Measurements from ENCODE around the gene IMPG2.
"Not testable (repeated sequence)": the region's sequence is repeated elsewhere in the genome, so short reads cannot be mapped to it uniquely, and the experiment has no call there.

IMPG2 gene

GRCh38 chr3:101320475-101320874, at the start of gene IMPG2:
TSS of gene IMPG2 (minus strand) at chr3:101320575. CDS start at chr3:101320372, 203 bp downstream.
- in situ Hi-C loops (cut with MboI; ENCODE audit: low sequenced_read_pairs) = no loop called here

GRCh38 chr3:101362406-101362805, 42.0 kb upstream of the IMPG2 start:
- Histone ChIP-seq H3K4me1 (peaks cover 14% of the 10 kb centered on the region), H3K9me3 (no peaks in the 10 kb centered on the region), H3K27me3 (ENCODE audit: low read depth) (no peaks in the 10 kb centered on the region), H3K36me3 (replicated peaks) (no peaks in the 10 kb centered on the region), H3K4me3 (no peak overlapping the region)
- DNase-seq (ENCODE audit: low spot score in 2 of 2) = peak; percentile 53 to 80
- in situ Hi-C loops (cut with MboI; ENCODE audit: low sequenced_read_pairs) = no loop called here

More at GRCh38 chr3:101320475-101320874, at the start of gene IMPG2:
- DNase-seq (ENCODE audit: low spot score in 2 of 2) = no peak
- no peaks in the 10 kb centered on the region for H3K36me3 ChIP-seq (replicated peaks)
- H3K4me1 ChIP-seq = no peaks in the 10 kb centered on the region
- H3K4me3 ChIP-seq = no peak within 1 kb of the TSS
- no peaks in the 10 kb centered on the region for H3K9me3 ChIP-seq
- H3K27me3 ChIP-seq (ENCODE audit: low read depth) = no peaks in the 10 kb centered on the region

- Histone ChIP-seq H3K36me3 (replicated peaks) (no peaks in the 10 kb centered on the region), H3K27me3 (ENCODE audit: low read depth) (no peaks in the 10 kb centered on the region), H3K4me1 (no peaks in the 10 kb centered on the region), H3K9me3 (no peaks in the 10 kb centered on the region), H3K4me3 (no peak overlapping the region)
- DNase-seq (ENCODE audit: low spot score in 2 of 2) = no peak
- in situ Hi-C loops (cut with MboI; ENCODE audit: low sequenced_read_pairs) = no loop called here
Measured at GRCh38 chr3:101351829-101352228, 31.5 kb upstream of the IMPG2 start.

- no peaks in the 10 kb centered on the region for H3K27me3 ChIP-seq (ENCODE audit: low read depth)
- DNase-seq (ENCODE audit: low spot score in 2 of 2) = no peak
- no peak overlapping the region for H3K4me3 ChIP-seq
- H3K9me3 ChIP-seq = no peaks in the 10 kb centered on the region
- in situ Hi-C loops (cut with MboI; ENCODE audit: low sequenced_read_pairs) = no loop called here
- no peaks in the 10 kb centered on the region for H3K4me1 ChIP-seq
- no peaks in the 10 kb centered on the region for H3K36me3 ChIP-seq (replicated peaks)
Measured at GRCh38 chr3:101340591-101340990, 20.2 kb upstream of the IMPG2 start.

GRCh38 chr3:101333883-101334282, 13.5 kb upstream of the IMPG2 start:
- Histone ChIP-seq H3K4me3 (no peak overlapping the region), H3K4me1 (no peaks in the 10 kb centered on the region), H3K9me3 (no peaks in the 10 kb centered on the region), H3K36me3 (replicated peaks) (no peaks in the 10 kb centered on the region; the same call in 1 of the 2 replicates), H3K27me3 (ENCODE audit: low read depth) (no peaks in the 10 kb centered on the region)
- in situ Hi-C loops (cut with MboI; ENCODE audit: low sequenced_read_pairs) = no loop called here
- DNase-seq (ENCODE audit: low spot score in 2 of 2) = no peak

GRCh38 chr3:101329016-101329673, 8.8 kb upstream of the IMPG2 start:
- no peak for DNase-seq (ENCODE audit: low spot score in 2 of 2)
- Histone ChIP-seq H3K4me3 (no peak overlapping the region), H3K36me3 (replicated peaks) (no peaks in the 10 kb centered on the region), H3K9me3 (no peaks in the 10 kb centered on the region), H3K4me1 (no peaks in the 10 kb centered on the region), H3K27me3 (ENCODE audit: low read depth) (no peaks in the 10 kb centered on the region)
- in situ Hi-C loops (cut with MboI; ENCODE audit: low sequenced_read_pairs) = no loop called here

- Histone ChIP-seq H3K4me1 (no peaks in the 10 kb centered on the region), H3K36me3 (replicated peaks) (no peaks in the 10 kb centered on the region), H3K27me3 (ENCODE audit: low read depth) (no peaks in the 10 kb centered on the region), H3K4me3 (no peak overlapping the region), H3K9me3 (no peaks in the 10 kb centered on the region)
- in situ Hi-C loops (cut with MboI; ENCODE audit: low sequenced_read_pairs) = no loop called here
- DNase-seq (ENCODE audit: low spot score in 2 of 2) = no peak
Measured at GRCh38 chr3:101325393-101326134, 5.2 kb upstream of the IMPG2 start.

- in situ Hi-C loops (cut with MboI; ENCODE audit: low sequenced_read_pairs) = no loop called here
- DNase-seq (ENCODE audit: low spot score in 2 of 2) = no peak
- H3K4me3 ChIP-seq = no peak overlapping the region
- no peaks in the 10 kb centered on the region for H3K36me3 ChIP-seq (replicated peaks)
- H3K9me3 ChIP-seq = no peaks in the 10 kb centered on the region
- H3K4me1 ChIP-seq = no peaks in the 10 kb centered on the region
- H3K27me3 ChIP-seq (ENCODE audit: low read depth) = no peaks in the 10 kb centered on the region
Measured at GRCh38 chr3:101319531-101319930, 844 bp downstream of the IMPG2 start.

- H3K4me1 ChIP-seq = peaks cover 7% of the 10 kb centered on the region
- in situ Hi-C loops (cut with MboI; ENCODE audit: low sequenced_read_pairs) = no loop called here
- no peaks in the 10 kb centered on the region for H3K36me3 ChIP-seq (replicated peaks)
- no peak for DNase-seq (ENCODE audit: low spot score in 2 of 2)
- H3K4me3 ChIP-seq = no peak overlapping the region
- no peaks in the 10 kb centered on the region for H3K9me3 ChIP-seq
- no peaks in the 10 kb centered on the region for H3K27me3 ChIP-seq (ENCODE audit: low read depth)
Measured at GRCh38 chr3:101312545-101312944, 7.8 kb downstream of the IMPG2 start.

- no peaks in the 10 kb centered on the region for H3K36me3 ChIP-seq (replicated peaks)
Measured at GRCh38 chr3:101311676-101312075, 8.7 kb downstream of the IMPG2 start.

GRCh38 chr3:101310978-101311375, 9.4 kb downstream of the IMPG2 start:
- H3K4me1 ChIP-seq = peaks cover 7% of the 10 kb centered on the region
- H3K9me3 ChIP-seq = no peaks in the 10 kb centered on the region
- H3K4me3 ChIP-seq = no peak overlapping the region
- in situ Hi-C loops (cut with MboI; ENCODE audit: low sequenced_read_pairs) = no loop called here
- H3K27me3 ChIP-seq (ENCODE audit: low read depth) = no peaks in the 10 kb centered on the region
- H3K36me3 ChIP-seq (replicated peaks) = no peaks in the 10 kb centered on the region
- no peak for DNase-seq (ENCODE audit: low spot score in 2 of 2)

More at GRCh38 chr3:101311676-101312075, 8.7 kb downstream of the IMPG2 start:
- no peak overlapping the region for H3K4me3 ChIP-seq
- peaks cover 7% of the 10 kb centered on the region for H3K4me1 ChIP-seq
- no peaks in the 10 kb centered on the region for H3K9me3 ChIP-seq
- DNase-seq (ENCODE audit: low spot score in 2 of 2) = peak in 1 of 2 experiments; percentile 9
- in situ Hi-C loops (cut with MboI; ENCODE audit: low sequenced_read_pairs) = no loop called here
- no peaks in the 10 kb centered on the region for H3K27me3 ChIP-seq (ENCODE audit: low read depth)

GRCh38 chr3:101308147-101308772, 12.1 kb downstream of the IMPG2 start:
- DNase-seq (ENCODE audit: low spot score in 2 of 2); H3K4me3 ChIP-seq; H3K36me3 ChIP-seq (replicated peaks); H3K9me3 ChIP-seq; H3K4me1 ChIP-seq; in situ Hi-C loops (cut with MboI; ENCODE audit: low sequenced_read_pairs); H3K27me3 ChIP-seq (ENCODE audit: low read depth): not testable (repeated sequence)

- no peak for DNase-seq (ENCODE audit: low spot score in 2 of 2)
- H3K27me3 ChIP-seq (ENCODE audit: low read depth) = no peaks in the 10 kb centered on the region
- no peaks in the 10 kb centered on the region for H3K9me3 ChIP-seq
- in situ Hi-C loops (cut with MboI; ENCODE audit: low sequenced_read_pairs) = no loop called here
- no peaks in the 10 kb centered on the region for H3K36me3 ChIP-seq (replicated peaks)
- H3K4me1 ChIP-seq = no peaks in the 10 kb centered on the region
- no peak overlapping the region for H3K4me3 ChIP-seq
Measured at GRCh38 chr3:101303836-101304235, 16.5 kb downstream of the IMPG2 start.

GRCh38 chr3:101303089-101303731, 17.2 kb downstream of the IMPG2 start:
- Histone ChIP-seq H3K9me3 (no peaks in the 10 kb centered on the region), H3K4me1 (no peaks in the 10 kb centered on the region), H3K36me3 (replicated peaks) (no peaks in the 10 kb centered on the region), H3K4me3 (no peak overlapping the region), H3K27me3 (ENCODE audit: low read depth) (no peaks in the 10 kb centered on the region)
- DNase-seq (ENCODE audit: low spot score in 2 of 2) = no peak
- in situ Hi-C loops (cut with MboI; ENCODE audit: low sequenced_read_pairs) = no loop called here
